Astrocyte of the spinal cord (primary cell): ENCODE data around the gene UNC119B.
"Not testable (repeated sequence)": the region's sequence is repeated elsewhere in the genome, so short reads cannot be mapped to it uniquely, and the experiment has no call there.

Experiments
- DNase-seq: peaks from one replicate; pipeline ENCODE4 v3.0.0; 2011; ENCODE audit warnings: low read depth, low spot score
- H3K4me3 ChIP-seq: 2 replicates; pipeline ENCODE4 v1.5.1; 2011; ENCODE audit warnings: low read depth, mild to moderate bottlenecking, low read length, moderate library complexity
- CTCF ChIP-seq: IDR thresholded peaks from 2 replicates; pipeline ENCODE4 v1.5.1; 2012; ENCODE audit warnings: low read depth, mild to moderate bottlenecking, low read length, inconsistent platforms
- in situ Hi-C: cut with HindIII; loops from 2 replicates; pipeline ENCODE4 v1.10.0; 2017; ENCODE audit warnings: low sequenced_read_pairs

The UNC119B gene

GRCh38 chr12:120726510-120726793 lies 16.2 kb downstream of the UNC119B start:
- DNase-seq, result no peak
- H3K4me3 ChIP-seq, result no peak overlapping the region
- no peak for TF ChIP-seq CTCF
- in situ Hi-C loops, result no loop called here

GRCh38 chr12:120726961-120727360 lies 16.7 kb downstream of the UNC119B start:
- DNase-seq, result no peak
- H3K4me3 ChIP-seq, result no peak overlapping the region
- TF ChIP-seq CTCF, result no peak
- in situ Hi-C loops, result no loop called here

DNA sequence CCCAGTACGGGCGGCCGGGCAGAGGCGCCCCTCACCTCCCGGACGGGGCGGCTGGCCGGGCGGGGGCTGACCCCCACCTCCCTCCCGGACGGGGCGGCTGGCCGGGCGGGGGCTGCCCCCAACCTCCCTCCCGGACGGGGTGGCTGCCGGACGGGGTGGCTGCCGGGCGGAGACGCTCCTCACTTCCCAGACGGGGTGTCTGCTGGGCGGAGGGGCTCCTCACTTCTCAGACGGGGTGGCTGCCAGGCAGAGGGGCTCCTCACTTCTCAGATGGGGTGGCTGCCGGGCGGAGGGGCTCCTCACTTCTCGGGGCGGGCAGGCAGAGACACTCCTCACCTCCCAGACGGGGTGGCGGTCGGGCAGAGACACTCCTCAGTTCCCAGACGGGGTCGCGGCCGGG lies 21.9 kb downstream of the UNC119B start:
- H3K4me3 ChIP-seq, in situ Hi-C loops, DNase-seq: not testable (repeated sequence)

DNA sequence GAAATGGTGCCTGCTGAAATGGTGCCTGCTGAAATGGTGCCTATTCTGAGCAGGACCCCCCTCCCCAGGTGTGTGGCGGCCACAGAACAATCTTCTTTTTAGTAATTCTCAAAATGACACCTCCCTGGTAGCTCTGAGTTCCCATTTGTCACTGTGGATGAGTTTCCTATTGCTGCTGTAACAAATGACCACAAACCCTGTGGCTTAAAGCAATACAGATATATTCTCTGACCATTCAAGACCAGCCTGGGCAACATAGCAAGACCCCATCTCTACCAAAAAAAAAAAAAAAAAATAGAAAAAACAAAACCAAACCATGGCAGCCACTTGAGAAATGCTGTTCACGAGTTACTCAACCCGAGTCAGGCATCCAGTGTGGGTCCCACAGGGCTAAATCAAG lies 23.3 kb downstream of the UNC119B start:
- no peak for TF ChIP-seq CTCF
- in situ Hi-C loops, result no loop called here

DNA sequence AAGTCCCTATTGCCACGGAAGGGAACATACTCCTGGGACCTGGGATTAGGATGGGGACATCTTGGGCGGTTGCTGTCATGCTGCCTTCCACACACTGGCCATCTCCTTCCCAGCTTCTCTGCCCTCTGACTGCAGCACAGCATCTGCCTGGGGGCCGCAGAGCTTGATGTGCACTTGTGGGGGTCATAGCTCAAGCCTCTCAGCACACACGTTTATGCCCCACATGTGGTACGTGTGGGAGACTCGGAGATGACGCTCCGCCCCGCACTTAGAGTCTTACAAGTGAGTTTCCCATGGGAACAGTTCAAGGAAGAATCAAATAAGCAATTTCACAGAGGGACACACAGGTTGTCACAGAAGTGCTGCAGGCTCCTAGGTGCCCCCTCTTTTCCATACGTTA lies 24.0 kb downstream of the UNC119B start:
- no peak for DNase-seq
- no peak for TF ChIP-seq CTCF
- no peak overlapping the region for H3K4me3 ChIP-seq
- in situ Hi-C loops, result no loop called here

More for the DNA sequence above, 23.3 kb downstream of the UNC119B start:
- DNase-seq, result no peak
- H3K4me3 ChIP-seq, result no peak overlapping the region

DNA sequence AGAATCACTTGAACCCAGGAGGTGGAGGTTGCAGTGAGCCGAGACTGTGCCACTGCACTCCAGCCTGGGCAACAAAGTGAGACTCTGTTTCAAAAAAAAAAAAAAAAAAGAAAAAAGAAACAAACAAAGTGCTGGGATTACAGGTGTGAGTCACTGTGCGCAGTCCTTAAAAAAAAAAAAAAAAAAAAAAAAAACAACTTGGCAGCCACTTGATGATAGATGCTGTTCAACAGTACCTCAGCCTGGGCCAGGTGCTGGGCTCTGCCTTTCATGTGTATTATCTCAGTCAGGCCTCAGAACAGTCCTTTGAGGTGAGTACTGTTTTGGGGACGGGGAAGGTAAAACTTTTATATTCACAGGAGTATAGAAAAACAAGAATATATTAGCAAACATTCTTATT lies 24.9 kb downstream of the UNC119B start:
- in situ Hi-C loops, result no loop called here
- no peak for TF ChIP-seq CTCF
- DNase-seq, result no peak
- no peak overlapping the region for H3K4me3 ChIP-seq

- TF ChIP-seq CTCF, result no peak
- DNase-seq, result no peak
- in situ Hi-C loops, result no loop called here
- H3K4me3 ChIP-seq, result no peak overlapping the region
Measured at GRCh38 chr12:120736404-120737331, 26.4 kb downstream of the UNC119B start.
